HG03025 (cell line): Measurements from ENCODE around the gene CAMK1D.
A peak's percentile ranks its signal among the peaks of the same experiment; 100 is the strongest.
"Not testable (repeated sequence)": the region's sequence is repeated elsewhere in the genome, so short reads cannot be mapped to it uniquely, and the experiment has no call there.

ENCODE experiments used
- ATAC-seq: cut with Tn5 transposase; IDR thresholded peaks from one replicate; pipeline ENCODE4 v1.9.1; 2021; ENCODE audit warnings: mild to moderate bottlenecking, moderate library complexity; ENCODE audit not compliant: unreplicated experiment, low FRiP score

CAMK1D gene

GRCh38 chr10:12420530-12421120 lies 71.3 kb downstream of the CAMK1D start:
- no peak for ATAC-seq

GRCh38 chr10:12422189-12422588 lies 72.8 kb downstream of the CAMK1D start:
- ATAC-seq: no peak

GRCh38 chr10:12423896-12424295 lies 74.5 kb downstream of the CAMK1D start:
- ATAC-seq: no peak

GRCh38 chr10:12427276-12427675 lies 77.9 kb downstream of the CAMK1D start:
- no peak for ATAC-seq

GRCh38 chr10:12428447-12429135 lies 79.2 kb downstream of the CAMK1D start:
- ATAC-seq: no peak

- ATAC-seq: no peak
These were observed 81.1 kb downstream of the CAMK1D start for GRCh38 chr10:12430406-12430982.

- ATAC-seq: no peak
These were observed 82.1 kb downstream of the CAMK1D start for GRCh38 chr10:12431151-12432101.

GRCh38 chr10:12432402-12433189 lies 83.2 kb downstream of the CAMK1D start:
- ATAC-seq: no peak

GRCh38 chr10:12434277-12434676 lies 84.9 kb downstream of the CAMK1D start:
- no peak for ATAC-seq

- not testable (repeated sequence) for ATAC-seq
These were observed 85.3 kb downstream of the CAMK1D start for GRCh38 chr10:12434677-12435076.

GRCh38 chr10:12435348-12435747 lies 86.0 kb downstream of the CAMK1D start:
- ATAC-seq: no peak

GRCh38 chr10:12438919-12439692 lies 89.8 kb downstream of the CAMK1D start:
- ATAC-seq: no peak

- not testable (repeated sequence) for ATAC-seq
These were observed 90.4 kb downstream of the CAMK1D start for GRCh38 chr10:12439767-12440166.

- no peak for ATAC-seq
These were observed 93.7 kb downstream of the CAMK1D start for GRCh38 chr10:12443026-12443425.

GRCh38 chr10:12444981-12445700 lies 95.8 kb downstream of the CAMK1D start:
- no peak for ATAC-seq

GRCh38 chr10:12445701-12446334 lies 96.5 kb downstream of the CAMK1D start:
- ATAC-seq: no peak

- no peak for ATAC-seq
These were observed 99.0 kb downstream of the CAMK1D start for GRCh38 chr10:12448340-12448728.

- ATAC-seq: peak; percentile 63
These were observed 99.5 kb downstream of the CAMK1D start for GRCh38 chr10:12448729-12449391.
